Measurements from ENCODE around the gene GALNT14.

DNA sequence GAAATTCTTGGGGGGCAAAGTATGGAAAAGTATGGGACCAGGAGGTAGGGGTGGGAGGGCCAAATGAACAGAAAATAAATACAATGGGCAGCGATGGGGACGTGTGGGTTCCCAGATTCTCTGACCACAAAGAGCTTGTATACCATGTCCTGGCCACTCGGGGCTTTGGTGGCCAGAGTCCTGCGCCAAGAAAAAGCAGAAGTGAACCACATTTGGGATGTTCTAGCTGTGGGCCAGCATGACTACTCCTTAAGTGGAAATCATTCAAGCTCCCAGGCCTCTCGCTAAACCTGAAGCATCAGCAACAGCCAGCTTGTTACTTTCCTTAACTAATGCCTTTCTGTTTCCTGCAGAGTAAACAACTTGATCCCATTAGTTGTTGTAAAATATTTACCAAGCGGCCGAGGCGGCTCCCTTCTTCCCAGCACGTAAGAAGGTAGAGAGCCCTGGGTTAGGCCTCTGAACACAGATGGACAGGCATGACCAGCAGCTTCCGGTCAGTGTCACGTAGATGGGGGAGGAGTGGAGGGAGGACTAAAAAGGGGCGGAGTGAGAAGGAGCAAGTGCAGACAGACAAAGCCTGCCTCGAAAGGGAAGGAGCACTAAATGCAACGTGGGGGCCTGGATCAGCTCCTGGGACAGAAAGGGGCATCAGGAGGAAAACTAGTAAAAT is 88.2 kb downstream of the GALNT14 start:
- TF ChIP-seq, protein P1, sequence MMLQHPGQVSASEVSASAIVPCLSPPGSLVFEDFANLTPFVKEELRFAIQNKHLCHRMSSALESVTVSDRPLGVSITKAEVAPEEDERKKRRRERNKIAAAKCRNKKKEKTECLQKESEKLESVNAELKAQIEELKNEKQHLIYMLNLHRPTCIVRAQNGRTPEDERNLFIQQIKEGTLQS (CRISPR knock-in tag; conservative IDR thresholded peaks at IDR 0.05), result no peak
- TF ChIP-seq, protein P2, sequence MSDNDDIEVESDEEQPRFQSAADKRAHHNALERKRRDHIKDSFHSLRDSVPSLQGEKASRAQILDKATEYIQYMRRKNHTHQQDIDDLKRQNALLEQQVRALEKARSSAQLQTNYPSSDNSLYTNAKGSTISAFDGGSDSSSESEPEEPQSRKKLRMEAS (CRISPR knock-in tag; IDR thresholded peaks at IDR 0.05), result no peak
- TF ChIP-seq MXD4 (CRISPR knock-in tag; IDR thresholded peaks at IDR 0.05; ENCODE audit: borderline replicate concordance), result no peak
- no peak for TF ChIP-seq IRF2 (CRISPR knock-in tag; IDR thresholded peaks at IDR 0.05; ENCODE audit: borderline replicate concordance, low read depth)
